Chondrocyte (in vitro differentiated cells): Measurements from ENCODE around the gene TMEM219. TPM values are rescaled to one million over a fixed set of nuclear protein-coding genes. Genes with fewer than 3 reads are reported as not detected.
"Not testable (repeated sequence)": the region's sequence is repeated elsewhere in the genome, so short reads cannot be mapped to it uniquely, and the experiment has no call there.

Source experiments
- DNase-seq: peaks from one replicate; pipeline ENCODE4 v3.0.0; 2021; ENCODE audit warnings: mixed read lengths, low spot score
- H3K27ac Mint-ChIP-seq: one replicate; pipeline ENCODE4 v1.8.0; 2021; ENCODE audit warnings: mild to moderate bottlenecking, moderate library complexity, mixed read lengths; ENCODE audit not compliant: unreplicated experiment
- H3K27me3 Mint-ChIP-seq: 2 replicates; pipeline ENCODE4 v1.8.0; 2021; ENCODE audit warnings: low read depth, mixed read lengths
- H3K36me3 Mint-ChIP-seq: 2 replicates; pipeline ENCODE4 v1.8.0; 2021; ENCODE audit warnings: low read depth, mixed read lengths
- H3K4me1 Mint-ChIP-seq: 2 replicates; pipeline ENCODE4 v1.8.0; 2021; ENCODE audit warnings: low read depth, mild to moderate bottlenecking, mixed read lengths
- H3K4me3 Mint-ChIP-seq: one replicate; pipeline ENCODE4 v1.8.0; 2021; ENCODE audit warnings: mild to moderate bottlenecking, moderate library complexity, mixed read lengths; ENCODE audit not compliant: unreplicated experiment
- H3K9me3 Mint-ChIP-seq: 2 replicates; pipeline ENCODE4 v1.8.0; 2021; ENCODE audit warnings: low read depth, mixed read lengths
- total RNA-seq: library from RNA; stranded (reverse); gene quantifications from 3 replicates; pipeline ENCODE4 v1.2.1, GENCODE V29; 2021
- TF ChIP-seq, protein P1 (sequence below): fragments of 200-600 bp; sonication (generic); IDR thresholded peaks from 2 replicates; pipeline ENCODE4 v1.5.0; 2021; ENCODE audit warnings: antibody characterized with exemption, mild to moderate bottlenecking, moderate library complexity

Gene TMEM219
- total RNA-seq, 1 donor from 2014 or later: 122 TPM

DNA sequence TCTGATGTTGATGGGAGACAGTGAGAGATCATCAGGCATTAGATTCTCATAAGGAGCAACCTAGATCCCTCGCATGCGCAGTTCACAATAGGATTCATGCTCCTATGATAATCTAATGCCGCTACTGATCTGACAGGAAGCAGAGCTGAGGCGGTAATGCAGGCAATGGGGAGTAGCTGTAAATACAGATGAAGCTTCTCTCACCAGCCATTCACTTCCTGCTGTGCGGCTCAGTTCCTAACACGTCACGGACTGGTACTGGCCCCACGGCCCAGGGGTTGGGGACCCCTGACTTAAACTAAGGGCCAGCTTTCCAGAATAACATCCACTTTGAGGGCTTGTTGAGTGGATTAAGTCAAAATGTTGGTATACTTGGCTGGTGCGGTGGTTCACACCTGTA, 2.6 kb upstream of the TMEM219 start:
- TF ChIP-seq, protein P1, sequence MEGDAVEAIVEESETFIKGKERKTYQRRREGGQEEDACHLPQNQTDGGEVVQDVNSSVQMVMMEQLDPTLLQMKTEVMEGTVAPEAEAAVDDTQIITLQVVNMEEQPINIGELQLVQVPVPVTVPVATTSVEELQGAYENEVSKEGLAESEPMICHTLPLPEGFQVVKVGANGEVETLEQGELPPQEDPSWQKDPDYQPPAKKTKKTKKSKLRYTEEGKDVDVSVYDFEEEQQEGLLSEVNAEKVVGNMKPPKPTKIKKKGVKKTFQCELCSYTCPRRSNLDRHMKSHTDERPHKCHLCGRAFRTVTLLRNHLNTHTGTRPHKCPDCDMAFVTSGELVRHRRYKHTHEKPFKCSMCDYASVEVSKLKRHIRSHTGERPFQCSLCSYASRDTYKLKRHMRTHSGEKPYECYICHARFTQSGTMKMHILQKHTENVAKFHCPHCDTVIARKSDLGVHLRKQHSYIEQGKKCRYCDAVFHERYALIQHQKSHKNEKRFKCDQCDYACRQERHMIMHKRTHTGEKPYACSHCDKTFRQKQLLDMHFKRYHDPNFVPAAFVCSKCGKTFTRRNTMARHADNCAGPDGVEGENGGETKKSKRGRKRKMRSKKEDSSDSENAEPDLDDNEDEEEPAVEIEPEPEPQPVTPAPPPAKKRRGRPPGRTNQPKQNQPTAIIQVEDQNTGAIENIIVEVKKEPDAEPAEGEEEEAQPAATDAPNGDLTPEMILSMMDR: no peak
- Mint-ChIP-seq H3K4me1 (peaks cover 18% of the 10 kb centered on the region), H3K27ac (no peak overlapping the region), H3K36me3 (no peaks in the 10 kb centered on the region), H3K27me3 (no peaks in the 10 kb centered on the region), H3K9me3 (no peaks in the 10 kb centered on the region), H3K4me3 (no peak overlapping the region)
- DNase-seq: no peak

- peaks cover 21% of the 10 kb centered on the region for H3K4me1 Mint-ChIP-seq
- H3K36me3 Mint-ChIP-seq, H3K27me3 Mint-ChIP-seq, H3K4me3 Mint-ChIP-seq, H3K27ac Mint-ChIP-seq, H3K9me3 Mint-ChIP-seq, DNase-seq: not testable (repeated sequence)
Observed at GRCh38 chr16:29959821-29960220, 2.1 kb upstream of the TMEM219 start.

GRCh38 chr16:29961127-29961478, 776 bp upstream of the TMEM219 start:
- DNase-seq: no peak
- Mint-ChIP-seq H3K27ac (peak overlapping the region; percentile 77), H3K36me3 (no peaks in the 10 kb centered on the region), H3K9me3 (no peaks in the 10 kb centered on the region), H3K4me1 (peaks cover 23% of the 10 kb centered on the region), H3K4me3 (peak overlapping the region; percentile 84), H3K27me3 (no peaks in the 10 kb centered on the region)
- TF ChIP-seq, protein P1: no peak

DNA sequence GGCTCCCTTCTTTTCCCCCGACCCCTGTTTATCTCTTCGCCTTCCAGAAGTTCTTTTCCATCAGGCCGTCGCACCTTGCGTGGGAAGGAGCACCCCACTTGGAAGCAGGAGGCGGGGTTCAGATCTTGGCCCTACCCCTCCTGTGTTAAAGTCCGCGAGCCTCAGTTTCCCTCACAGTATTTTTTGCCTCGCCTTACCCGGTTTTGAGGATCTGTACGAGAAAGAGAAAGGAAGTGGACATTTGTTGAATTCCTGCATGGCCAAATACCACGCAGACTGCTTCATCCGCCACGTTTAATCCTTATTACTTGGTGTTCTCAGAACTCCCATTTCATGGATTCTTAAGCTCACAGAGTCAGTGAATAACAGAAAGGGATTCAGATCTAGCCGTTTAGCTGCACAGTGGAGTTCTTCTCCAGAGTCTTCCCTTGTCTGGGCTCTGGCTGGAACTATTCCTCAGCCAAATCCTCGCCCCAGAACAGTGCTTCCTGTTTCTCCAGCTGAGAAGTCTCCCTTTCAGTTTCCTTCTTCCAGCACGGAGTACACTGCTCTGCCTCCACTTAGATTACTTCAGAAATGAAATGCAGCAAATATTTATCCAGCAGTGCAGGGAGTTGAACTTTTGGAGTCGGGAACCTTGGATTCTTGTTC, 590 bp downstream of the TMEM219 start:
- no peaks in the 10 kb centered on the region for H3K36me3 Mint-ChIP-seq
- H3K27ac Mint-ChIP-seq: peak overlapping the region; percentile 94
- H3K27me3 Mint-ChIP-seq: no peaks in the 10 kb centered on the region
- H3K4me1 Mint-ChIP-seq: peaks cover 23% of the 10 kb centered on the region
- DNase-seq: no peak
- TF ChIP-seq, protein P1: no peak
- H3K9me3 Mint-ChIP-seq: no peaks in the 10 kb centered on the region
- H3K4me3 Mint-ChIP-seq: peak overlapping the region; percentile 84

DNA sequence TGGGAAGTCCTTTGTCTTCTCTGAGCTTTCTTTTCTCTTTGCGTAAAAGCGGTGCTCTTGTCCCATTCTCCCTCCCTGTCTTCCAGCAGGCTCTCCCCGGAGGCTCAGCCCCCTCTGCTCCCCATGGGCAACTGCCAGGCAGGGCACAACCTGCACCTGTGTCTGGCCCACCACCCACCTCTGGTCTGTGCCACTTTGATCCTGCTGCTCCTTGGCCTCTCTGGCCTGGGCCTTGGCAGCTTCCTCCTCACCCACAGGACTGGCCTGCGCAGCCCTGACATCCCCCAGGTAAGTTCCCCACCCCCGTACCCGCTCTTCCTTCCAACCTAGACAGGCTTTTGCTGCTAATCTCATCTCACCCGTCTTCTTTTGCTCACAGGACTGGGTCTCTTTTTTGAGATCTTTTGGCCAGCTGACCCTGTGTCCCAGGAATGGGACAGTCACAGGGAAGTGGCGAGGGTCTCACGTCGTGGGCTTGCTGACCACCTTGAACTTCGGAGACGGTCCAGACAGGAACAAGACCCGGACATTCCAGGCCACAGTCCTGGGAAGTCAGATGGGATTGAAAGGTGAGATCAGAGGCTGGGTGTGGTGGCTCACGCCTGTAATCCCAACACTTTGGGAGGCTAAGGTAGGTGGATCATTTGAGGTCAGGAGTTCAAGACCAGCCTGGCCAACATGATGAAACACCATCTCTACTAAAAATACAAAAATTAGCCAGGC, 1.3 kb downstream of the TMEM219 start:
- peaks cover under 1% of the 10 kb centered on the region for H3K36me3 Mint-ChIP-seq
- no peak for DNase-seq
- peaks cover 23% of the 10 kb centered on the region for H3K4me1 Mint-ChIP-seq
- peak overlapping the region; percentile 94 for H3K27ac Mint-ChIP-seq
- no peaks in the 10 kb centered on the region for H3K9me3 Mint-ChIP-seq
- peak overlapping the region; percentile 84 for H3K4me3 Mint-ChIP-seq
- TF ChIP-seq, protein P1: no peak
- no peaks in the 10 kb centered on the region for H3K27me3 Mint-ChIP-seq
